Sigmoid colon (tissue), 7 donors: ENCODE results near the gene RSRC2. TPM values are rescaled to one million over a fixed set of nuclear protein-coding genes. Genes with fewer than 3 reads are reported as not detected.
A peak's percentile ranks its signal among the peaks of the same experiment; 100 is the strongest.

Experiments
- DNase-seq: peaks from one replicate; pipeline ENCODE4 v3.0.0-alpha.2; 2019
- H3K27ac ChIP-seq, 4 donors: fragments of 200-600 bp; sonication (generic); one replicate each; pipeline ENCODE4 v1.5.1; 2016 to 2019; ENCODE audit warnings: mild to moderate bottlenecking in 1 of 4
- H3K27me3 ChIP-seq, 3 donors: fragments of 200-600 bp; sonication (generic); one replicate each; pipeline ENCODE4 v1.5.1; 2019; ENCODE audit warnings: mild to moderate bottlenecking in 1 of 3
- H3K36me3 ChIP-seq, 4 donors: fragments of 200-600 bp; sonication (generic); one replicate each; pipeline ENCODE4 v1.5.1; 2016 to 2019
- H3K4me1 ChIP-seq, 4 donors: fragments of 200-600 bp; sonication (generic); one replicate each; pipeline ENCODE4 v1.5.1; 2017 to 2019
- H3K4me3 ChIP-seq, 4 donors: fragments of 200-600 bp; sonication (generic); one replicate each; pipeline ENCODE4 v1.5.1; 2017 to 2019; ENCODE audit warnings: mild to moderate bottlenecking in 2 of 4, moderate library complexity in 1 of 4
- H3K9me3 ChIP-seq, 4 donors: fragments of 200-600 bp in 3 of 4; sonication (generic) in 3 of 4; one replicate each; pipeline versions ENCODE4 v1.5.1 to v1.6.1; 2013 to 2019
- EP300 ChIP-seq, 4 donors: sonication (generic); formaldehyde crosslinking; IDR thresholded peaks; one replicate each; pipeline ENCODE4 v1.6.1; 2017; ENCODE audit warnings: antibody characterized with exemption in 4 of 4
- POLR2A ChIP-seq, 2 donors: fragments of 450-650 bp; IDR thresholded peaks; one replicate each; pipeline ENCODE4 v1.6.1; 2016; ENCODE audit warnings: antibody characterized with exemption in 2 of 2, mild to moderate bottlenecking in 2 of 2, moderate library complexity in 2 of 2
- POLR2AphosphoS5 ChIP-seq, 4 donors: sonication (generic); formaldehyde crosslinking; IDR thresholded peaks; one replicate each; pipeline ENCODE4 v1.6.1; 2017; ENCODE audit warnings: antibody characterized with exemption in 4 of 4
- WGBS, 2 donors: extraction: QIAGEN DNeasy Blood & Tissue Kit; methylation state at CpG; one replicate each; pipeline ENCODE4 v1.1.7; 2013; 5-methylcytosine and 5-hydroxymethylcytosine counted together
- intact Hi-C: fragments of 100-400 bp; cut with DNase I; formaldehyde crosslinking; loops from one replicate; pipeline ENCODE4 v1.15.1; 2023
- polyA plus RNA-seq, 3 donors: library from polyadenylated mRNA; stranded (reverse); fragments of 200-250 nt; gene quantifications; one replicate each; pipeline ENCODE4 v1.2.3, GENCODE V29; 2013
- total RNA-seq, 4 donors: library from RNA; depleted of rRNA; stranded (reverse); fragments of >200 nt; gene quantifications; one replicate each; pipeline ENCODE4 v1.1.0, GENCODE V29; 2016
- TF ChIP-seq, protein P1 (sequence below), 4 experiments: fragments of 450-650 bp in 3 of 4; fragments of 200-600 bp in 1 of 4; IDR thresholded peaks; one replicate each; pipeline ENCODE4 v1.5.1; 2016 to 2019; ENCODE audit warnings: antibody characterized with exemption in 4 of 4, mild to moderate bottlenecking in 3 of 4, moderate library complexity in 2 of 4
- donor health status: healthy with polysubstance abuse.
- donor health status: Bipolar disorder and iron deficiency.
- donor health status: healthy.

The RSRC2 gene
- total and polyA plus RNA-seq, 7 donors, result 38.4 to 79.9 (median 60.9) TPM

DNA sequence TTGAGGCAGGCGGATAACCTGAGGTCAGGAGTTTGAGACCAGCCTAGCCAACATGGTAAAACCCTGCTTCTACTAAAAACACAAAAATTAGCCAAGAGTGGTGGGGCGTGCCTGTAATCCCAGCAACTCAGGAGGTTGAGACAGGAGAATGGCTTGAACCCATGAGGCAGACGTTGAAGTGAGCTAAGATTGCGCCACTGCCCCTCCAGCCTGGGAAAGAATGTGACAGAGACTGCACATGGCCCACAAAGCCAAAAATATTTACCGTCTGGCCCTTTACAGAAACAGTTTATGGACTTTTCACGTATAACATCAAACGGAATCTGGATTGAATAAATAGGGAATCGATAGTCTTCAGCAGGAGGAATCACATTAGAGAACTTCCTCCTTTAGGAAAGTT lies 3.5 kb downstream of the RSRC2 start:
- TF ChIP-seq, protein P1, sequence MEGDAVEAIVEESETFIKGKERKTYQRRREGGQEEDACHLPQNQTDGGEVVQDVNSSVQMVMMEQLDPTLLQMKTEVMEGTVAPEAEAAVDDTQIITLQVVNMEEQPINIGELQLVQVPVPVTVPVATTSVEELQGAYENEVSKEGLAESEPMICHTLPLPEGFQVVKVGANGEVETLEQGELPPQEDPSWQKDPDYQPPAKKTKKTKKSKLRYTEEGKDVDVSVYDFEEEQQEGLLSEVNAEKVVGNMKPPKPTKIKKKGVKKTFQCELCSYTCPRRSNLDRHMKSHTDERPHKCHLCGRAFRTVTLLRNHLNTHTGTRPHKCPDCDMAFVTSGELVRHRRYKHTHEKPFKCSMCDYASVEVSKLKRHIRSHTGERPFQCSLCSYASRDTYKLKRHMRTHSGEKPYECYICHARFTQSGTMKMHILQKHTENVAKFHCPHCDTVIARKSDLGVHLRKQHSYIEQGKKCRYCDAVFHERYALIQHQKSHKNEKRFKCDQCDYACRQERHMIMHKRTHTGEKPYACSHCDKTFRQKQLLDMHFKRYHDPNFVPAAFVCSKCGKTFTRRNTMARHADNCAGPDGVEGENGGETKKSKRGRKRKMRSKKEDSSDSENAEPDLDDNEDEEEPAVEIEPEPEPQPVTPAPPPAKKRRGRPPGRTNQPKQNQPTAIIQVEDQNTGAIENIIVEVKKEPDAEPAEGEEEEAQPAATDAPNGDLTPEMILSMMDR (IDR thresholded peaks at IDR 0.05), result no peak
- TF ChIP-seq POLR2A (IDR thresholded peaks at IDR 0.05) (no peak), EP300 (IDR thresholded peaks at IDR 0.05) (no peak), POLR2AphosphoS5 (IDR thresholded peaks at IDR 0.05) (no peak)
- intact Hi-C loops, result loop anchor here (10.0 kb wide), 1 partner anchor 1082 kb away; the partner anchor contains the start of gene DDX55
- Histone ChIP-seq H3K36me3 (peaks cover 29 to 42% (median 36%) of the 10 kb centered on the region in 4 donors), H3K27me3 (no peaks in the 10 kb centered on the region), H3K9me3 (no peaks in the 10 kb centered on the region), H3K4me1 (peaks cover 0 to 53% (median 49%) of the 10 kb centered on the region in 4 donors), H3K27ac (peak overlapping the region; percentile 7 to 83 (median 75)), H3K4me3 (peak overlapping the region in 2 of 4 donors; percentile 49 to 57)
- WGBS, 2 donors, result 44 to 60% methylated on average over 8 of the region's 8 CpGs
- no peak for DNase-seq

DNA sequence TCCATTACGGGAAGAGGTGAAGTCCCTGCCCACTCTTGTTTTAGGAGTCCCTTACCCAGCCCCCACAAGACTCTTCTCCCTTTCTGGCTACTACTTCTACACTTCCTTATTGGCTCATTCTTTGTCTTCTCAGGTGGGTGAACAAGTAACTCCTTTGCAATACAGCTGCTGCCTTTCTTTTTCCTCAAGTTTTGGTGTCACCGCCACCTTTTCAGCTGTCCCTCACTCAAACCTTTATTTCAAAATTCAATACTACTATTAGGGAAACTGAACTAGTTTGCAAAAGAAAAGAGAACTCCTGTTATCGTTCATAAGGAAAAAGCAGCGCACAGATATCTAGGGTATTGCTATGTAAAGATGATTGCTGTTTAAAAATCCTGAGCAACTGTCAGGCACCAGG lies 6.1 kb downstream of the RSRC2 start:
- Histone ChIP-seq H3K27ac (no peak overlapping the region), H3K36me3 (peaks cover 50 to 68% (median 62%) of the 10 kb centered on the region in 4 donors), H3K27me3 (no peaks in the 10 kb centered on the region), H3K9me3 (no peaks in the 10 kb centered on the region), H3K4me3 (no peak overlapping the region), H3K4me1 (peaks cover 0 to 41% (median 38%) of the 10 kb centered on the region in 4 donors)
- intact Hi-C loops, result loop anchor here (10.0 kb wide), 1 partner anchor 1084 kb away; the partner anchor contains the start of gene DDX55
- TF ChIP-seq POLR2A (IDR thresholded peaks at IDR 0.05) (no peak), POLR2AphosphoS5 (IDR thresholded peaks at IDR 0.05) (no peak), EP300 (IDR thresholded peaks at IDR 0.05) (no peak)
- TF ChIP-seq, protein P1 (IDR thresholded peaks at IDR 0.05), result no peak
- WGBS, 2 donors, result 93 to 96% methylated on average over 4 of the region's 4 CpGs
- no peak for DNase-seq

DNA sequence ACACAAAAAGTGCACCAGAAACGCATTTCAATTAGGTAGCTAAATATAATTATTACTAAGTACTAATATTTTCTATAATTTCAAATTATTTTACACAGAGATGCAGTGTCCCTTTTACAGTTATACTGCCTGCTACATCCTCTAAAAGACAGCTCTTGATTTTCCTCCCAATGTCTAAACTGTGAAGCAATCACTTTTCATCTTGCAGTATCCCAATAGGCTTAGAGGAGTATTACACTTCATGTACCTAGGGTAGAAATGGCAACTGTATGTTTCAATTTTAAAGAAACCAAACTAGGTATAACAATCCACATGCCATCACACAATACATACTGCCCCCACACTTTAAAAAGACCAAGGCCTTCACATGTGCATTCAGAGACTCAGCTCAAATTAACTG lies 7.3 kb downstream of the RSRC2 start:
- Histone ChIP-seq H3K4me3 (no peak overlapping the region), H3K27ac (no peak overlapping the region), H3K9me3 (no peaks in the 10 kb centered on the region), H3K4me1 (peaks cover 0 to 32% (median 29%) of the 10 kb centered on the region in 4 donors), H3K36me3 (peaks cover 50 to 80% (median 70%) of the 10 kb centered on the region in 4 donors), H3K27me3 (no peaks in the 10 kb centered on the region)
- no peak for DNase-seq
- TF ChIP-seq, protein P1 (IDR thresholded peaks at IDR 0.05), result no peak
- no peak for TF ChIP-seq POLR2AphosphoS5 (IDR thresholded peaks at IDR 0.05)
- no peak for TF ChIP-seq EP300 (IDR thresholded peaks at IDR 0.05)
- TF ChIP-seq POLR2A (IDR thresholded peaks at IDR 0.05), result no peak
- intact Hi-C loops, result no loop called here
- 92 to 93% methylated on average over 1 of the region's 1 CpG for WGBS, 2 donors

DNA sequence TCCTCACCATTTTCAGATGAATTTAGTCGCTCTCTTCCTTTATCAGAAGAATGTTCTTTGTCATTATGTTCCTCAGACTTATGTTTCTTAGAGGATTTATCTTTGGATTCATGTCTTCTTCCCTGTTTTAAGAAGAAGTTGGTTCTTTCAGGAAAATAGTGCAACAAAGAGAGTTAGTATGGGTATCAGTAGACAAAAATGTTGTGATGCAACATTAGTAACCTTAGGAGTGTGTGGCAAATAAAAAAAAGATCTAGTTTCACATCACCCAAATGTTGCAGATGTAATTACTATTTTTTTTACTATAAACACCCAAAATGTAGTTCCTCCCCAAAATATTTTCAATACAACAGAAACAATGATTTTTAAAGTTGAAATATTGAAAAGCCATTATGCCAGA lies 7.8 kb downstream of the RSRC2 start:
- no peak for DNase-seq
- peaks cover 0 to 27% (median 24%) of the 10 kb centered on the region in 4 donors for H3K4me1 ChIP-seq
- no peak overlapping the region for H3K4me3 ChIP-seq
- H3K27ac ChIP-seq, result no peak overlapping the region
- peaks cover 50 to 85% (median 73%) of the 10 kb centered on the region in 4 donors for H3K36me3 ChIP-seq
- no peaks in the 10 kb centered on the region for H3K9me3 ChIP-seq
- intact Hi-C loops, result no loop called here
- no peaks in the 10 kb centered on the region for H3K27me3 ChIP-seq
- TF ChIP-seq, protein P1 (IDR thresholded peaks at IDR 0.05), result no peak
- TF ChIP-seq POLR2AphosphoS5 (IDR thresholded peaks at IDR 0.05) (no peak), EP300 (IDR thresholded peaks at IDR 0.05) (no peak), POLR2A (IDR thresholded peaks at IDR 0.05) (no peak)
- 97 to 98% methylated on average over 1 of the region's 1 CpG for WGBS, 2 donors

DNA sequence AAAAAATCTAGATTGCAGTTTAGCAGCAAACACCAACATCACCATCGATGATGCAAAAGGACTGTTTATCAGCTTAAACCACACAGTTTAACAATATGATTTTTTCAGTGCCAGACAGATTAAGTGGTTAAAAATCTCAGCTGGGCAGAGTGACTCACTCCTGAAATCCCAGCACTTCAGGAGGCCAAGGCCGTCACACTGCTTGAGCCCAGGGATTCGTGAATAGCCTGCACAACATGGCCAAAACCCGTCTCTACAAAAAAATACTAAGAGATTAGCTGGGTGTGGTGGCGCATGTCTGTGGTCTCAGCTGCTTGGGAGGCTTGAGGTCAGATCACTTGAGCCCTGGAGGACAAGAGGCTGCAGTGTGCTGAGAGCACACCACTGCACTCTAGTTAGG lies 8.9 kb downstream of the RSRC2 start:
- no peaks in the 10 kb centered on the region for H3K27me3 ChIP-seq
- no peaks in the 10 kb centered on the region for H3K9me3 ChIP-seq
- H3K36me3 ChIP-seq, result peaks cover 50 to 96% (median 80%) of the 10 kb centered on the region in 4 donors
- H3K4me1 ChIP-seq, result peaks cover 0 to 17% (median 14%) of the 10 kb centered on the region in 4 donors
- no peak overlapping the region for H3K4me3 ChIP-seq
- intact Hi-C loops, result no loop called here
- no peak for DNase-seq
- WGBS, 2 donors, result 74 to 76% methylated on average over 5 of the region's 5 CpGs
- no peak for TF ChIP-seq POLR2AphosphoS5 (IDR thresholded peaks at IDR 0.05)
- TF ChIP-seq, protein P1 (IDR thresholded peaks at IDR 0.05), result no peak
- TF ChIP-seq EP300 (IDR thresholded peaks at IDR 0.05), result no peak
- TF ChIP-seq POLR2A (IDR thresholded peaks at IDR 0.05), result no peak
- H3K27ac ChIP-seq, result no peak overlapping the region
